Caco-2 (cell line): ENCODE results near the gene SDE2. TPM values are rescaled to one million over a fixed set of nuclear protein-coding genes. Genes with fewer than 3 reads are reported as not detected.

Source experiments
- BruUV-seq: library from RNA; stranded (reverse); fragments of 400-500 nt; replicated peaks from 2 replicates; lab custom pipeline; 2021; lab: Mats Ljungman, UMichigan
- CTCF ChIA-PET: fragments of 300-600 bp; sonication (Branson Sonifier 250); formaldehyde crosslinking; loops from one replicate; lab custom pipeline; 2022; ENCODE audit warnings: antibody characterized with exemption; lab: Charles Lee
- POLR2A ChIA-PET: fragments of 300-600 bp; sonication (Branson Sonifier 250); formaldehyde crosslinking; loops from one replicate; lab custom pipeline; 2022; ENCODE audit warnings: antibody characterized with exemption; lab: Charles Lee
- DNase-seq, 2 experiments: peaks; one replicate each; pipeline versions ENCODE4 v3.0.0 to v3.0.0-alpha.2; 2020 to 2022
- H3K27me3 ChIP-seq: replicated peaks from 2 replicates; pipeline ENCODE4 v1.6.0; 2011; ENCODE audit warnings: low read length; ENCODE audit not compliant: control insufficient read depth, insufficient read depth
- H3K36me3 ChIP-seq: 2 replicates; pipeline ENCODE4 v1.5.1; 2011; ENCODE audit warnings: low read length; ENCODE audit not compliant: control insufficient read depth, insufficient read depth
- H3K4me1 ChIP-seq: fragments of 250-450 bp; sonication (Bioruptor Pico); 2 replicates; pipeline ENCODE4 v1.5.1; 2020; ENCODE audit warnings: mild to moderate bottlenecking
- H3K4me3 ChIP-seq: 2 replicates; pipeline ENCODE4 v1.5.1; 2011; ENCODE audit warnings: low read depth, mild to moderate bottlenecking, control low read depth, low read length
- H3K9me3 ChIP-seq: fragments of 250-450 bp; sonication (Bioruptor Pico); 2 replicates; pipeline ENCODE4 v1.5.1; 2020; ENCODE audit warnings: mild to moderate bottlenecking, moderate library complexity
- H3K27ac Mint-ChIP-seq: one replicate; pipeline ENCODE4 v1.8.0; 2022; ENCODE audit warnings: mixed read lengths; ENCODE audit not compliant: unreplicated experiment
- H3K27me3 Mint-ChIP-seq: one replicate; pipeline ENCODE4 v1.8.0; 2022; ENCODE audit warnings: mixed read lengths; ENCODE audit not compliant: insufficient read depth, unreplicated experiment
- H3K36me3 Mint-ChIP-seq: one replicate; pipeline ENCODE4 v1.8.0; 2022; ENCODE audit warnings: mild to moderate bottlenecking, mixed read lengths; ENCODE audit not compliant: insufficient read depth, unreplicated experiment
- H3K4me1 Mint-ChIP-seq: one replicate; pipeline ENCODE4 v1.8.0; 2022; ENCODE audit warnings: low read depth, mixed read lengths; ENCODE audit not compliant: unreplicated experiment
- H3K4me3 Mint-ChIP-seq: one replicate; pipeline ENCODE4 v1.8.0; 2022; ENCODE audit warnings: mild to moderate bottlenecking, moderate library complexity, mixed read lengths; ENCODE audit not compliant: unreplicated experiment
- H3K9me3 Mint-ChIP-seq: one replicate; pipeline ENCODE4 v1.8.0; 2022; ENCODE audit warnings: mixed read lengths; ENCODE audit not compliant: unreplicated experiment
- intact Hi-C: fragments of 100-400 bp; cut with micrococcal nuclease; formaldehyde crosslinking; loops from one replicate; pipeline ENCODE4 v1.10.0; 2022; ENCODE audit not compliant: unreplicated experiment
- total RNA-seq: library from RNA; stranded (reverse); gene quantifications from 2 replicates; pipeline ENCODE4 v1.2.3, GENCODE V29; 2022
- TF ChIP-seq, protein P1 (sequence below), 2 experiments: fragments of 200-600 bp in 1 of 2; IDR thresholded peaks; 1 replicate in 1 of 2; 2 replicates in 1 of 2; pipeline versions ENCODE4 v1.5.1 to v1.8.0; 2011 to 2022; ENCODE audit warnings: antibody characterized with exemption in 1 of 2, control low read depth in 1 of 2, inconsistent platforms in 1 of 2, low read depth in 1 of 2, low read length in 1 of 2, mild to moderate bottlenecking in 1 of 2, moderate library complexity in 1 of 2; ENCODE audit not compliant: insufficient read depth in 1 of 2, severe bottlenecking in 1 of 2, unreplicated experiment in 1 of 2

The SDE2 gene
- total RNA-seq, 1 experiment from 2014 or later: 18.6 TPM

DNA sequence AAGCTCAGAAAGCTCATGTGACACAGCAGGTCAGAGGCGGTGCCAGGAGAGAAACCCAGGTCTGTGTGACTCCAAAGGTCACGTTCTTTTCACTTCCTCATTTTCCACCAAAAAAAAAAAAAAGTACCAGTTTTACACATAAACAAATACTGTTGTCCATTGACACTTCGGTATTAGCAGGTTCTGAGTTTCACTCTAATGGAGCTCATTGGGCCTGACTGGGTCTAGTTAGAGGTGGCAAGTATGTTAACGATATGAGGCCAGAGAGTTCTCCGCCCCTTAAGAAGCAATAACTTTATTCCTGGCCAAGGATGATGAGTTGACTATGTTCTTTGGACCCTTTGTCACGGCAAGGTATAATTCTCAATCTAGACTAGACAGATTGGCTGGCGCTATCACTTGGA lies 30.0 kb upstream of the SDE2 start:
- Mint-ChIP-seq H3K36me3 (no peaks in the 10 kb centered on the region), H3K27ac (peak overlapping the region; percentile 66), H3K4me3 (no peak overlapping the region), H3K27me3 (no peaks in the 10 kb centered on the region), H3K4me1 (no peaks in the 10 kb centered on the region), H3K9me3 (no peaks in the 10 kb centered on the region)
- H3K27me3 ChIP-seq: no peaks in the 10 kb centered on the region
- H3K4me3 ChIP-seq: no peak overlapping the region
- intact Hi-C loops: no loop called here
- H3K4me1 ChIP-seq: peaks cover 17% of the 10 kb centered on the region
- POLR2A ChIA-PET: interaction anchor here (0.7 to 1.4 kb wide), 2 partner anchors 33 to 280 kb away, joined by 3 to 12 read pairs; partner anchors contain the start of genes H3-3A and LIN9
- CTCF ChIA-PET: interaction anchor here (0.7 to 1.0 kb wide), 4 partner anchors 31 to 579 kb away, joined by 3 to 4 read pairs (median 3); partner anchors contain the start of gene H3-3A
- DNase-seq: peak; percentile 46 to 60
- TF ChIP-seq, protein P1, sequence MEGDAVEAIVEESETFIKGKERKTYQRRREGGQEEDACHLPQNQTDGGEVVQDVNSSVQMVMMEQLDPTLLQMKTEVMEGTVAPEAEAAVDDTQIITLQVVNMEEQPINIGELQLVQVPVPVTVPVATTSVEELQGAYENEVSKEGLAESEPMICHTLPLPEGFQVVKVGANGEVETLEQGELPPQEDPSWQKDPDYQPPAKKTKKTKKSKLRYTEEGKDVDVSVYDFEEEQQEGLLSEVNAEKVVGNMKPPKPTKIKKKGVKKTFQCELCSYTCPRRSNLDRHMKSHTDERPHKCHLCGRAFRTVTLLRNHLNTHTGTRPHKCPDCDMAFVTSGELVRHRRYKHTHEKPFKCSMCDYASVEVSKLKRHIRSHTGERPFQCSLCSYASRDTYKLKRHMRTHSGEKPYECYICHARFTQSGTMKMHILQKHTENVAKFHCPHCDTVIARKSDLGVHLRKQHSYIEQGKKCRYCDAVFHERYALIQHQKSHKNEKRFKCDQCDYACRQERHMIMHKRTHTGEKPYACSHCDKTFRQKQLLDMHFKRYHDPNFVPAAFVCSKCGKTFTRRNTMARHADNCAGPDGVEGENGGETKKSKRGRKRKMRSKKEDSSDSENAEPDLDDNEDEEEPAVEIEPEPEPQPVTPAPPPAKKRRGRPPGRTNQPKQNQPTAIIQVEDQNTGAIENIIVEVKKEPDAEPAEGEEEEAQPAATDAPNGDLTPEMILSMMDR (IDR thresholded peaks at IDR 0.05; ENCODE audit: insufficient read depth in 1 of 2, low read depth in 1 of 2, low read length in 1 of 2, severe bottlenecking in 1 of 2, unreplicated experiment in 1 of 2): no peak
- H3K9me3 ChIP-seq: no peaks in the 10 kb centered on the region
- no TSS peak for BruUV-seq
- H3K36me3 ChIP-seq: no peaks in the 10 kb centered on the region

DNA sequence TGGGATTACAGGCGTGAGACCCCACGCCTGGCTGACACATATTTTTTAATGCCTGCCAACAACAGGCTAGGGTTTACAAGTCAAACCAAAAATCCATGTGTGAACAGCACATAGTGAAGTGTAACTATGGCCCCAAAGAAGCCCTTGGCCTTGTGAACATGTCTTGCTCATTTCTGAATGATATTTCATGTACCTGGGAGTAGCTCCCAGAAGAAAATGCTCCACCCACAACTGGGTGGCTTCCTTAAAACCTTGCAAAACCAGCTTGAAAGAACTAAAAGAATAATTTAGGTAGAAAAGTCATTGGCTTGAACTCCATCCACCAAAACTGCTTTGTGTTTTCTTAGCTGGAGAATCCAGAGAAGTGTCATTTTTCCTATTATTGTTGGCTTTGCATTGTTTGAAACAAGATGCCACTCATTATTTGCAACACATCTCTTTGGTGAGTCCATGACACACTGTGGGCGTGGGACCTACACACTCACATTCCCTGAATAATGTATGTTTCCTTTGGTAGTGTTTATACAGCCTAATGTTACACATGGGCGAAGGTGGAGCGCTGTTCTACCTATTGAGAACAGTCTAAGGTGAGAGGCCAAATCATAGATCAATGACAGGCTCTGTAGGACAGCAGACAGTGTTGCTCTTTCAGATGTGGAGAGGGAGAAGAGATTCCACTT lies 28.5 kb upstream of the SDE2 start:
- Histone ChIP-seq H3K9me3 (no peaks in the 10 kb centered on the region), H3K36me3 (no peaks in the 10 kb centered on the region), H3K4me1 (peaks cover 17% of the 10 kb centered on the region), H3K4me3 (no peak overlapping the region), H3K27me3 (no peaks in the 10 kb centered on the region)
- Mint-ChIP-seq H3K36me3 (no peaks in the 10 kb centered on the region), H3K4me1 (no peaks in the 10 kb centered on the region), H3K9me3 (no peaks in the 10 kb centered on the region), H3K27ac (no peak overlapping the region), H3K4me3 (no peak overlapping the region), H3K27me3 (no peaks in the 10 kb centered on the region)
- BruUV-seq: no TSS peak
- ChIA-PET POLR2A (no interaction called here), CTCF (no interaction called here)
- TF ChIP-seq, protein P1 (IDR thresholded peaks at IDR 0.05; ENCODE audit: insufficient read depth in 1 of 2, low read depth in 1 of 2, low read length in 1 of 2, severe bottlenecking in 1 of 2, unreplicated experiment in 1 of 2): no peak
- intact Hi-C loops: no loop called here
- no peak for DNase-seq

DNA sequence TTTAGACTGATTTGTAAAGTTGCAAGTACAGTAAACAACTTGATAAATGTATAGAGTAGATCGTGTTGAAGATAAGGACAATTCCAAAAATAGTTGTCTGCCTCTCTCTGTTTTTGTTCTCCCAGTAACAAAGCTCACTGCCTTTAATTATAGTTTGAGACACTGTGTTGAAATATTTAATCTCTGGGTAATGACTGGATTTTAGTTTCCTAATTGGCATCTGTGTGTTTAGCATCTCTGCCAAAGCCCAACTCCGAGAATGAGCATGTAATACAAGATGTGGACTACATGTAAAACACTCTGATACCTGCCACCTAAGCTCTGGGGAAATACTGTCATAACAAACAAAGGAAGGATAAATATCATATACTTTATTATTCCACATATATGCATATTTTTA lies 27.7 kb upstream of the SDE2 start:
- H3K4me3 Mint-ChIP-seq: no peak overlapping the region
- H3K9me3 ChIP-seq: no peaks in the 10 kb centered on the region
- no peaks in the 10 kb centered on the region for H3K36me3 ChIP-seq
- H3K27ac Mint-ChIP-seq: no peak overlapping the region
- TF ChIP-seq, protein P1 (IDR thresholded peaks at IDR 0.05; ENCODE audit: insufficient read depth in 1 of 2, low read depth in 1 of 2, low read length in 1 of 2, severe bottlenecking in 1 of 2, unreplicated experiment in 1 of 2): no peak
- H3K36me3 Mint-ChIP-seq: no peaks in the 10 kb centered on the region
- H3K27me3 Mint-ChIP-seq: no peaks in the 10 kb centered on the region
- no peak for DNase-seq
- H3K9me3 Mint-ChIP-seq: no peaks in the 10 kb centered on the region
- ChIA-PET CTCF (no interaction called here), POLR2A (no interaction called here)
- intact Hi-C loops: no loop called here
- H3K4me1 ChIP-seq: peaks cover 17% of the 10 kb centered on the region
- H3K4me3 ChIP-seq: no peak overlapping the region
- BruUV-seq: no TSS peak
- peaks cover 4% of the 10 kb centered on the region for H3K4me1 Mint-ChIP-seq
- H3K27me3 ChIP-seq: no peaks in the 10 kb centered on the region
